Endothelial cell of umbilical vein (primary cell): ENCODE data around the gene LINC00237. TPM values are rescaled to one million over a fixed set of nuclear protein-coding genes. Genes with fewer than 3 reads are reported as not detected.

Source experiments
- BruUV-seq: library from RNA; stranded (reverse); fragments of 400-500 nt; replicated peaks from 2 replicates; lab custom pipeline; 2021; lab: Mats Ljungman, UMichigan
- CTCF ChIA-PET: fragments of 300-600, 350-600 bp; sonication (Branson Sonifier 250); formaldehyde crosslinking; loops from one replicate; lab custom pipeline; 2021; ENCODE audit warnings: antibody characterized with exemption, inconsistent platforms; lab: Charles Lee
- POLR2A ChIA-PET: fragments of 300-600, 350-600 bp; sonication (Branson Sonifier 250); formaldehyde crosslinking; loops from one replicate; lab custom pipeline; 2021; ENCODE audit warnings: antibody characterized with exemption, inconsistent platforms; lab: Charles Lee
- DNase-seq: peaks from one replicate; pipeline ENCODE4 v3.0.0-alpha.2; 2011; ENCODE audit warnings: low read depth, low spot score
- FAIRE-seq: peaks from 2 replicates; lab custom pipeline; 2011; peaks lifted over from hg19 to GRCh38; lab: Jason Lieb, UNC
- H2AFZ ChIP-seq: 2 replicates; pipeline ENCODE4 v1.6.0; 2012; ENCODE audit warnings: low read depth, low read length, control low read depth, inconsistent platforms
- H3K27ac ChIP-seq: 2 replicates; pipeline ENCODE4 v1.5.1; 2011; ENCODE audit warnings: low read depth, mild to moderate bottlenecking, control low read depth, low read length, moderate library complexity; ENCODE audit not compliant: insufficient read depth
- H3K27me3 ChIP-seq, 2 experiments: 2 replicates each; pipeline versions ENCODE4 v1.6.0 to v1.6.1; 2011; ENCODE audit warnings: low read length in 2 of 2, mixed read lengths in 1 of 2; ENCODE audit not compliant: control insufficient read depth in 2 of 2, insufficient read depth in 2 of 2
- H3K36me3 ChIP-seq, 2 experiments: 2 replicates in 1 of 2; 3 replicates in 1 of 2; pipeline ENCODE4 v1.5.1; 2011; ENCODE audit warnings: low read length in 2 of 2, mild to moderate bottlenecking in 1 of 2, moderate library complexity in 1 of 2; ENCODE audit not compliant: control insufficient read depth in 2 of 2, insufficient read depth in 2 of 2; ENCODE audit errors: extremely low read depth in 1 of 2
- H3K4me1 ChIP-seq: 3 replicates; pipeline ENCODE4 v1.5.1; 2011; ENCODE audit warnings: mild to moderate bottlenecking, low read length; ENCODE audit not compliant: control insufficient read depth, insufficient read depth; ENCODE audit errors: extremely low read depth
- H3K4me2 ChIP-seq: 2 replicates; pipeline ENCODE4 v1.6.1; 2011; ENCODE audit warnings: low read length, control low read depth, mixed read lengths; ENCODE audit not compliant: insufficient read depth
- H3K4me3 ChIP-seq, 3 experiments: fragments of 200-600 bp in 1 of 3; sonication (generic), shearing (Covaris generic) in 1 of 3; replicated peaks in 1 of 3; 2 replicates each; pipeline ENCODE4 v1.5.1; 2011 to 2016; ENCODE audit warnings: control low read depth in 3 of 3, low read length in 3 of 3, mild to moderate bottlenecking in 2 of 3, inconsistent platforms in 1 of 3, low read depth in 1 of 3, moderate library complexity in 1 of 3; ENCODE audit not compliant: insufficient read depth in 1 of 3
- H3K79me2 ChIP-seq: 2 replicates; pipeline ENCODE4 v1.6.0; 2012; ENCODE audit warnings: low read length, inconsistent platforms; ENCODE audit not compliant: control insufficient read depth, insufficient read depth
- H3K9ac ChIP-seq: replicated peaks from 2 replicates; pipeline ENCODE3; 2011; ENCODE audit warnings: low read length, control low read depth; ENCODE audit not compliant: insufficient read depth; ENCODE audit errors: extremely low read depth
- H3K9me1 ChIP-seq: replicated peaks from 3 replicates; pipeline ENCODE4 v1.6.0; 2011; ENCODE audit warnings: mild to moderate bottlenecking, low read length; ENCODE audit not compliant: control insufficient read depth, insufficient read depth; ENCODE audit errors: extremely low read depth
- H3K9me3 ChIP-seq: replicated peaks from 2 replicates; pipeline ENCODE4 v1.5.1; 2012; ENCODE audit warnings: low read length, inconsistent platforms; ENCODE audit not compliant: control insufficient read depth, insufficient read depth
- H4K20me1 ChIP-seq: replicated peaks from 2 replicates; pipeline ENCODE3; 2011; ENCODE audit warnings: mild to moderate bottlenecking, low read length; ENCODE audit not compliant: control insufficient read depth, insufficient read depth; ENCODE audit errors: extremely low read depth
- EZH2 ChIP-seq: IDR thresholded peaks from 2 replicates; pipeline ENCODE4 v1.6.1; 2012; ENCODE audit warnings: borderline replicate concordance, low read depth, mild to moderate bottlenecking, moderate library complexity, low read length, inconsistent platforms; ENCODE audit not compliant: severe bottlenecking
- FOS ChIP-seq: IDR thresholded peaks from 2 replicates; pipeline ENCODE4 v1.6.1; 2011; ENCODE audit warnings: mild to moderate bottlenecking, low read length, moderate library complexity, borderline replicate concordance; ENCODE audit not compliant: insufficient read depth
- GATA2 ChIP-seq: IDR thresholded peaks from 2 replicates; pipeline ENCODE4 v1.7.0; 2011; ENCODE audit warnings: low read depth, mild to moderate bottlenecking, moderate library complexity, mixed read lengths, low read length; ENCODE audit not compliant: insufficient read length, insufficient read depth
- JUN ChIP-seq: IDR thresholded peaks from 2 replicates; pipeline ENCODE4 v1.6.1; 2011; ENCODE audit warnings: borderline replicate concordance, low read depth; ENCODE audit not compliant: insufficient read length, insufficient read depth
- MYC ChIP-seq: IDR thresholded peaks from one replicate; pipeline ENCODE4 v1.6.1; 2011; ENCODE audit warnings: mild to moderate bottlenecking, low read depth, low read length
- POLR2A ChIP-seq: IDR thresholded peaks from 2 replicates; pipeline ENCODE4 v1.6.1; 2012; ENCODE audit warnings: low read depth, mild to moderate bottlenecking, control low read depth, low read length
- POLR2AphosphoS5 ChIP-seq: IDR thresholded peaks from 2 replicates; pipeline ENCODE4 v1.6.1; 2012; ENCODE audit warnings: low read depth, mild to moderate bottlenecking, control low read depth, low read length, moderate library complexity; ENCODE audit not compliant: insufficient read depth
- dilution Hi-C: fragments of 300-500 bp; cut with MboI; formaldehyde crosslinking; loops from one replicate; pipeline ENCODE4 v1.15.0; 2019; ENCODE audit warnings: low sequenced_read_pairs; ENCODE audit not compliant: extremely low pct_ligation_motif_present
- intact Hi-C: fragments of 100-400 bp; cut with micrococcal nuclease; formaldehyde crosslinking; loops from one replicate; pipeline ENCODE4 v1.10.0; 2022
- polyA plus RNA-seq, 4 experiments: library from polyadenylated mRNA; depleted of rRNA in 3 of 4; stranded (reverse) in 3 of 4; unstranded in 1 of 4; fragments of >200 nt; gene quantifications; 2 replicates each; pipeline versions ENCODE4 v1.2.1 to v1.2.3, GENCODE V29; 2011 to 2012; ENCODE audit warnings: missing spikeins in 1 of 4
- total RNA-seq: library from RNA; stranded (reverse); gene quantifications from 2 replicates; pipeline ENCODE4 v1.2.3, GENCODE V29; 2021
- TF ChIP-seq, protein P1 (sequence below), 2 donors: IDR thresholded peaks; 1 replicate in 1 of 2; 2 replicates in 1 of 2; pipeline ENCODE4 v1.5.1; 2011; ENCODE audit warnings: low read length in 2 of 2, mild to moderate bottlenecking in 2 of 2, moderate library complexity in 2 of 2, control low read depth in 1 of 2, inconsistent platforms in 1 of 2, low read depth in 1 of 2; ENCODE audit not compliant: insufficient read depth in 1 of 2; ENCODE audit errors: extremely low read depth in 1 of 2
- TF ChIP-seq, protein P2 (sequence below): IDR thresholded peaks from 2 replicates; pipeline ENCODE4 v1.6.1; 2011; ENCODE audit not compliant: insufficient read depth, insufficient read length

LINC00237 gene
- total and polyA plus RNA-seq, 2 donors (not counting 3 experiments of a cell fraction or from before 2014, with no cell fraction given), result not detected

DNA sequence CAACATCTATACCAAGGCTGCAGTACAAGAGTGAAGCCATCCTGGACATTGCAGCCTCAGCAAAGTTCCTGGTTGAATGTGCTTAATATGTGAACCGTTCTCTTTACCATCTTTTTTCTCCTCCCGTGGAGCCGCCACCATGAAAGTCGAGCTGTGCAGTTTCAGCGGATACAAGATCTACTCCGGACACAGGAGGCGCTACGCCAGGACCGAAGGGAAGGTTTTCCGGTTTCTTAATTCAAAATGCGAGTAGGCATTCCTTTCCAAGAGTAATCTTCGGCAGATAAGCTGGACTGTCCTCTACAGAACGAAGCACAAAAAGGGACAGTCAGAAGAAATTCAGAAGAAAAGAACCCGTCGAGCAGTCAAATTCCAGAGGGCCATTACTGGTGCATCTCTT, 8.4 kb upstream of the LINC00237 start:
- H3K9ac ChIP-seq, result no peak overlapping the region
- POLR2A ChIA-PET, result no interaction called here
- H3K9me1 ChIP-seq, result no peaks in the 10 kb centered on the region
- no peak for FAIRE-seq
- peaks cover 12 to 20% of the 10 kb centered on the region in 2 experiments for H3K27me3 ChIP-seq
- no peak overlapping the region for H3K4me3 ChIP-seq
- dilution Hi-C loops, result no loop called here
- DNase-seq, result no peak
- BruUV-seq, result no TSS peak
- no peaks in the 10 kb centered on the region for H3K9me3 ChIP-seq
- no peaks in the 10 kb centered on the region for H3K36me3 ChIP-seq
- no peak overlapping the region for H3K4me2 ChIP-seq
- CTCF ChIA-PET, result no interaction called here
- H3K79me2 ChIP-seq, result no peaks in the 10 kb centered on the region
- H4K20me1 ChIP-seq, result no peaks in the 10 kb centered on the region
- no peak overlapping the region for H3K27ac ChIP-seq
- no peaks in the 10 kb centered on the region for H3K4me1 ChIP-seq
- intact Hi-C loops, result no loop called here
- TF ChIP-seq EZH2, result no peak
- TF ChIP-seq, protein P1, sequence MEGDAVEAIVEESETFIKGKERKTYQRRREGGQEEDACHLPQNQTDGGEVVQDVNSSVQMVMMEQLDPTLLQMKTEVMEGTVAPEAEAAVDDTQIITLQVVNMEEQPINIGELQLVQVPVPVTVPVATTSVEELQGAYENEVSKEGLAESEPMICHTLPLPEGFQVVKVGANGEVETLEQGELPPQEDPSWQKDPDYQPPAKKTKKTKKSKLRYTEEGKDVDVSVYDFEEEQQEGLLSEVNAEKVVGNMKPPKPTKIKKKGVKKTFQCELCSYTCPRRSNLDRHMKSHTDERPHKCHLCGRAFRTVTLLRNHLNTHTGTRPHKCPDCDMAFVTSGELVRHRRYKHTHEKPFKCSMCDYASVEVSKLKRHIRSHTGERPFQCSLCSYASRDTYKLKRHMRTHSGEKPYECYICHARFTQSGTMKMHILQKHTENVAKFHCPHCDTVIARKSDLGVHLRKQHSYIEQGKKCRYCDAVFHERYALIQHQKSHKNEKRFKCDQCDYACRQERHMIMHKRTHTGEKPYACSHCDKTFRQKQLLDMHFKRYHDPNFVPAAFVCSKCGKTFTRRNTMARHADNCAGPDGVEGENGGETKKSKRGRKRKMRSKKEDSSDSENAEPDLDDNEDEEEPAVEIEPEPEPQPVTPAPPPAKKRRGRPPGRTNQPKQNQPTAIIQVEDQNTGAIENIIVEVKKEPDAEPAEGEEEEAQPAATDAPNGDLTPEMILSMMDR (IDR thresholded peaks at IDR 0.05; ENCODE audit: extremely low read depth in 1 of 2, insufficient read depth in 1 of 2, low read depth in 1 of 2, low read length in 2 of 2), result no peak
- TF ChIP-seq GATA2, result no peak
- TF ChIP-seq MYC, result no peak
- TF ChIP-seq POLR2AphosphoS5, result no peak
- TF ChIP-seq POLR2A, result no peak
- TF ChIP-seq, protein P2, sequence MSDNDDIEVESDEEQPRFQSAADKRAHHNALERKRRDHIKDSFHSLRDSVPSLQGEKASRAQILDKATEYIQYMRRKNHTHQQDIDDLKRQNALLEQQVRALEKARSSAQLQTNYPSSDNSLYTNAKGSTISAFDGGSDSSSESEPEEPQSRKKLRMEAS, result no peak
- no peak for TF ChIP-seq JUN
- no peak for TF ChIP-seq FOS
- H2AFZ ChIP-seq, result no peak overlapping the region
